ENCODE results near the gene MAVS.

GRCh38 chr20:3890999-3891929 lies 44.6 kb downstream of the MAVS start:
- TF ChIP-seq FOXK2 (IDR thresholded peaks at IDR 0.05) (no peak), ARNT (IDR thresholded peaks at IDR 0.05) (no peak), TARDBP (IDR thresholded peaks at IDR 0.05) (no peak)
